Progenitor cell of endocrine pancreas (in vitro differentiated cells): ENCODE results near the gene F11R. TPM values are rescaled to one million over a fixed set of nuclear protein-coding genes. Genes with fewer than 3 reads are reported as not detected.
A peak's percentile ranks its signal among the peaks of the same experiment; 100 is the strongest.

Source experiments
- DNase-seq: peaks from one replicate; pipeline ENCODE4 v3.0.0; 2021; ENCODE audit warnings: low spot score; ENCODE audit not compliant: unreplicated experiment
- H3K27ac Mint-ChIP-seq: 2 replicates; pipeline ENCODE4 v1.8.0; 2021; ENCODE audit warnings: mild to moderate bottlenecking, moderate library complexity, mixed read lengths
- H3K27me3 Mint-ChIP-seq: 2 replicates; pipeline ENCODE4 v1.8.0; 2021; ENCODE audit warnings: mixed read lengths
- H3K36me3 Mint-ChIP-seq: 2 replicates; pipeline ENCODE4 v1.8.0; 2022; ENCODE audit warnings: mixed read lengths; ENCODE audit not compliant: insufficient read depth
- H3K4me1 Mint-ChIP-seq: 2 replicates; pipeline ENCODE4 v1.8.0; 2021; ENCODE audit warnings: low read depth, mixed read lengths
- H3K4me3 Mint-ChIP-seq: 2 replicates; pipeline ENCODE4 v1.8.0; 2021; ENCODE audit warnings: low read depth, mild to moderate bottlenecking, moderate library complexity, mixed read lengths
- H3K9me3 Mint-ChIP-seq: 2 replicates; pipeline ENCODE4 v1.8.0; 2021; ENCODE audit warnings: low read depth, mixed read lengths
- total RNA-seq: library from RNA; stranded (reverse); gene quantifications from 2 replicates; pipeline ENCODE4 v1.2.1, GENCODE V29; 2021
- TF ChIP-seq, protein P1 (sequence below): fragments of 200-600 bp; sonication (generic); IDR thresholded peaks from one replicate; pipeline ENCODE4 v1.5.0; 2021; ENCODE audit warnings: antibody characterized with exemption, mild to moderate bottlenecking; ENCODE audit not compliant: unreplicated experiment

F11R gene
- total RNA-seq, 1 donor from 2014 or later: 149 TPM

DNA sequence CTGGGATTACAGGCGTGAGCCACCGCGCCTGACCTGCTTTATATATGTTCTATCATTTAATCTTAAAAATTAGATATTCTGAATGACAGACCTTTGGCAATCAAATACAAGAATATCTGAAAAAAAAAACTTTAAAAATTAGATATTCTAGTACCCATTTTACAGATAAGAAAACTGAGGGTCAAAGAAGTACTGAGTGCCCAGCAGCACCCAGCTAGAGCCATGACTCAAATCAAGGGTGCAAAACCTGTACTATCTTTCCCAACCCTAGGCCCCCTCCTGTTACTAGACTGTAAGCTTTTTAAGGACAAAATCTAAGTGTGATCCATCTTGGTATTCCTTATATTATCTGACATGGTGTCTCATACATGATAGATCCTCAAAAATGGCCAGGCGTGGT is 40.5 kb upstream of the F11R start:
- Mint-ChIP-seq H3K27me3 (peaks cover 17% of the 10 kb centered on the region), H3K4me1 (no peaks in the 10 kb centered on the region), H3K9me3 (no peaks in the 10 kb centered on the region), H3K4me3 (no peak overlapping the region), H3K27ac (no peak overlapping the region), H3K36me3 (no peaks in the 10 kb centered on the region)
- TF ChIP-seq, protein P1, sequence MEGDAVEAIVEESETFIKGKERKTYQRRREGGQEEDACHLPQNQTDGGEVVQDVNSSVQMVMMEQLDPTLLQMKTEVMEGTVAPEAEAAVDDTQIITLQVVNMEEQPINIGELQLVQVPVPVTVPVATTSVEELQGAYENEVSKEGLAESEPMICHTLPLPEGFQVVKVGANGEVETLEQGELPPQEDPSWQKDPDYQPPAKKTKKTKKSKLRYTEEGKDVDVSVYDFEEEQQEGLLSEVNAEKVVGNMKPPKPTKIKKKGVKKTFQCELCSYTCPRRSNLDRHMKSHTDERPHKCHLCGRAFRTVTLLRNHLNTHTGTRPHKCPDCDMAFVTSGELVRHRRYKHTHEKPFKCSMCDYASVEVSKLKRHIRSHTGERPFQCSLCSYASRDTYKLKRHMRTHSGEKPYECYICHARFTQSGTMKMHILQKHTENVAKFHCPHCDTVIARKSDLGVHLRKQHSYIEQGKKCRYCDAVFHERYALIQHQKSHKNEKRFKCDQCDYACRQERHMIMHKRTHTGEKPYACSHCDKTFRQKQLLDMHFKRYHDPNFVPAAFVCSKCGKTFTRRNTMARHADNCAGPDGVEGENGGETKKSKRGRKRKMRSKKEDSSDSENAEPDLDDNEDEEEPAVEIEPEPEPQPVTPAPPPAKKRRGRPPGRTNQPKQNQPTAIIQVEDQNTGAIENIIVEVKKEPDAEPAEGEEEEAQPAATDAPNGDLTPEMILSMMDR: no peak
- DNase-seq: no peak

- peak overlapping the region; percentile 53 for H3K27ac Mint-ChIP-seq
- H3K36me3 Mint-ChIP-seq: no peaks in the 10 kb centered on the region
- H3K4me1 Mint-ChIP-seq: no peaks in the 10 kb centered on the region
- H3K9me3 Mint-ChIP-seq: no peaks in the 10 kb centered on the region
- TF ChIP-seq, protein P1: no peak
- H3K4me3 Mint-ChIP-seq: no peak overlapping the region
- no peak for DNase-seq
- H3K27me3 Mint-ChIP-seq: peaks cover 13% of the 10 kb centered on the region
Measured at GRCh38 chr1:161059293-161059692, 38.3 kb upstream of the F11R start.

DNA sequence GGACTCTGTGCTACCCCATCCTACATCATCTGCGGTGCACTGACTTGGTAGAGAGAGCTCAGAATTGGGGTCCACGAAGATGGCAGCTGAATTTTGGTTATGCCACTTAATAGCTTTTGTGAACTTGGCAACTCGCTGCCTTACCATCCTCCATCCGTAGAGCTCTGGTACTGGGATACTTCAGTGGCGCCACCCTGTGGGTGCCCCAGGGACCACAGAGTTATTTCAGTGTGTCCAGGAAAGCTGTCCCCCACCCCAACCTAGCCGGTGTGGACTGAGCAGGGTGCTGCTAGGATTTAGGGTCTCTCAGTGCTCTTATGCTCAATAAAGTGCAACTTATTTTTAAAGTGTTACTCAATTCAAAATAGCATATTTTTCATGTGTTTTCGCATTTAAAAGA is 33.9 kb upstream of the F11R start:
- Mint-ChIP-seq H3K9me3 (no peaks in the 10 kb centered on the region), H3K4me1 (no peaks in the 10 kb centered on the region), H3K27me3 (no peaks in the 10 kb centered on the region), H3K4me3 (no peak overlapping the region), H3K27ac (no peak overlapping the region), H3K36me3 (no peaks in the 10 kb centered on the region)
- TF ChIP-seq, protein P1: no peak
- no peak for DNase-seq

GRCh38 chr1:161054232-161054631 is 33.3 kb upstream of the F11R start:
- no peaks in the 10 kb centered on the region for H3K36me3 Mint-ChIP-seq
- DNase-seq: no peak
- H3K9me3 Mint-ChIP-seq: no peaks in the 10 kb centered on the region
- H3K4me1 Mint-ChIP-seq: no peaks in the 10 kb centered on the region
- TF ChIP-seq, protein P1: no peak
- H3K27ac Mint-ChIP-seq: no peak overlapping the region
- no peaks in the 10 kb centered on the region for H3K27me3 Mint-ChIP-seq
- no peak overlapping the region for H3K4me3 Mint-ChIP-seq

DNA sequence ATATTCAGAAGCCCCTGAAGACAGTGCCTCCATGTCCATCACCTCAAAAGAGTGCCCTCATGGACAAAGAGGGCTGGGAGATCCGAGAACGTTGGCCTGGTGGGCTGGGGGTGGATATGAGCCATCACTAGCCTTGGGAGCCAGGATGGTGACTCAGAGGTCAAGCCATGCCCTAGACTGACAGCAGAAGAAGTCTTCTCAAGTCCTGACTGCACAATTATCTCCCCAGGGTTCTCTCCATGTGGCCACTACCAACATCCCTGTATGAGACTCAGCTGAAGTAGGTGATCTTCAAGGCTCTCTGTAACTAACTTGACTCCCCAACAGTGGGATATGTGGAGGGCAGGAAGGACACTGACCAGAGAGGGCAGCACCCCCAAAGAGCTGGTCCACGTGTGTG is 31.9 kb upstream of the F11R start:
- peaks cover 5% of the 10 kb centered on the region for H3K27me3 Mint-ChIP-seq
- H3K4me3 Mint-ChIP-seq: no peak overlapping the region
- H3K27ac Mint-ChIP-seq: no peak overlapping the region
- no peaks in the 10 kb centered on the region for H3K4me1 Mint-ChIP-seq
- H3K9me3 Mint-ChIP-seq: peaks cover 4% of the 10 kb centered on the region
- no peak for DNase-seq
- H3K36me3 Mint-ChIP-seq: peaks cover 3% of the 10 kb centered on the region
- TF ChIP-seq, protein P1: no peak

GRCh38 chr1:161051219-161051618 is 30.3 kb upstream of the F11R start:
- H3K4me1 Mint-ChIP-seq: no peaks in the 10 kb centered on the region
- no peak for DNase-seq
- TF ChIP-seq, protein P1: no peak
- H3K27ac Mint-ChIP-seq: no peak overlapping the region
- H3K27me3 Mint-ChIP-seq: peaks cover 5% of the 10 kb centered on the region
- no peak overlapping the region for H3K4me3 Mint-ChIP-seq
- peaks cover 14% of the 10 kb centered on the region for H3K9me3 Mint-ChIP-seq
- peaks cover 6% of the 10 kb centered on the region for H3K36me3 Mint-ChIP-seq
